HG03066 (cell line): Measurements from ENCODE around the gene ATXN1.

Experiments
- ATAC-seq: cut with Tn5 transposase; IDR thresholded peaks from one replicate; pipeline ENCODE4 v1.9.1; 2021; ENCODE audit warnings: low read depth; ENCODE audit not compliant: unreplicated experiment

Gene ATXN1

DNA sequence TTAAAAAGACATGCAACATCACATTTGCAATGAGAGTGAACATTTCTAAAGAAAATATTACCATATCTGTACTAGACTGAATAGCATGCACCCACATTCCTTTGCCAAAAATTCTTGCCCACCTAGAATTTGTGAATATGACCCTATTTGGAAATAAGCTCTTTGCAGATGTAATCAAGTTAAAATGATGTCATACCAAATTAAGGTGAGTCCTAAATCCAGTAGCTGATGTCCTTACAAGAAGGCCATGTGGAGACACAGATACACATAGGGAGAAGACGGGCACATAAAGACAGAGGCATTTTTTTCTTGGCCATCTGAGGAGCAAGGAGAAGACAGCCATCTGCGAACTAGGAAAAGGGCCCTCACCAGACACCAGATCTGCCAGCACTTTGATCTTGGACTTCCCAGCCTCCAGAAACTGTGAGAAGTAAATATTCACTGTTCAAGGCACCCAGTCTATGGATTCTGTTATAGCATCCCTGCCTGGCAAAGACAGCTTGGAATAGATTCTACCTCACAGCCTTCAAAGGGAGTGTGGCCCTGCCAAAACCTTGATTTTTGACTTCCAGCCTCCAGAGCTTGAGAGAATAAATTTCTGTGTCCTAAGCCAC is 22.8 kb upstream of the ATXN1 start:
- no peak for ATAC-seq

DNA sequence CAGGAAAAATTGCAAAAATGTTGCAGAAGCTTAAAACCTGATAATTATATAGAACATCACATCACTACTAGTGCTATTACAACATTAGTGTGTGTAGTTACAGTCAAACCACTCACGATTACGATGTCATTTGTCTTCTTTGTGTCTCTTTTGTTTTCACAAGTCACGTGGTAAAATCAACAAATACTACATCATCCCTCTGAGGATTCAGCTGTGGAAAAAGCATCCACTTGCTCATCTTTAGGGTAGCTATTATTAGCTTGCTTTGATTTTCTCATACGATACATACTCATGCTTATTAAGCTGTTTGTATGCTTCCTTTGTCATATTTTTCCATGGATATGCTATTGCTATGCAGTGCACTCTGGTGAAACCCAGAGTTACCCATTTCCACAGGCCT is 22.2 kb upstream of the ATXN1 start:
- ATAC-seq, result no peak

GRCh38 chr6:16782278-16782677 is 21.0 kb upstream of the ATXN1 start:
- ATAC-seq, result no peak

DNA sequence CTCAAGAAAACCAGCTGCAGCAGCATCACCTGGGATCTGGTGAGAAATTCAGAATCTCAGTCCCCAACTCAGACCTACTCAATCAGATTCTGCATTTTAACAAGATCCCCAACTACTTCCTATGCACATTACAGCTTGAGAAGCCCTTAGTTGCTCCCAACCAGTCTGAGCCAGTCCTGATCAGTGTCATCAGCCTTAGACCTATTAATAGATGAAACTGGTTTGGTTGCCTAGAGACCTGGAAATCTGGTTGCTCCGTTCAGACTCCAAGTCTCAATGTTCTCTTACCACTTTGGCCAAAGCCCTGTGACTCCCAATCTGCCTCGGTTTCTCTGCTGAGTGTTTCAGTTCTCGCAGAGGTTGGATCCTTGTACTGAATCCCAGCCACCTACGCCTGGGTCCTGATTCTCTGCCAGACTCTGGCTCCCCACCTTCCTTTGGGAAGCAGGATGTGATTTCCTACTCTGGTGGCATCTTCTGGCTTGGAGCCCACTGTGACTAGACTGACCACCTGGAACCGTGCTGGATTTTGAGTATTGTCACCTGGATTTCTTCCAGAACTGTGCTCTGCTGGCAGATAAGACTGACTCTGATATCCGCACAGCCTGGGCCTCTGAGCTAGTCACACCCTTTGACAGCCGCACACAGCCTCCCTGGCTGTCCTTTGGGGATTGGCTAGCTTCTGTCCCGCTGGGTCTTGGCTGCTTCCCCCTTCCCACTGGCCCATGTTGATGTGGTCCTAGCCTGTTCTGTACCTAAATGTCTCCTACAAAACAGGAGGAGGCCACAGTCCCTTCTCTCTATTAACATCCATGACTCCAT is 20.3 kb upstream of the ATXN1 start:
- no peak for ATAC-seq

GRCh38 chr6:16778521-16778920 is 17.3 kb upstream of the ATXN1 start:
- no peak for ATAC-seq

- no peak for ATAC-seq
Measured at GRCh38 chr6:16777794-16778193, 16.5 kb upstream of the ATXN1 start.

DNA sequence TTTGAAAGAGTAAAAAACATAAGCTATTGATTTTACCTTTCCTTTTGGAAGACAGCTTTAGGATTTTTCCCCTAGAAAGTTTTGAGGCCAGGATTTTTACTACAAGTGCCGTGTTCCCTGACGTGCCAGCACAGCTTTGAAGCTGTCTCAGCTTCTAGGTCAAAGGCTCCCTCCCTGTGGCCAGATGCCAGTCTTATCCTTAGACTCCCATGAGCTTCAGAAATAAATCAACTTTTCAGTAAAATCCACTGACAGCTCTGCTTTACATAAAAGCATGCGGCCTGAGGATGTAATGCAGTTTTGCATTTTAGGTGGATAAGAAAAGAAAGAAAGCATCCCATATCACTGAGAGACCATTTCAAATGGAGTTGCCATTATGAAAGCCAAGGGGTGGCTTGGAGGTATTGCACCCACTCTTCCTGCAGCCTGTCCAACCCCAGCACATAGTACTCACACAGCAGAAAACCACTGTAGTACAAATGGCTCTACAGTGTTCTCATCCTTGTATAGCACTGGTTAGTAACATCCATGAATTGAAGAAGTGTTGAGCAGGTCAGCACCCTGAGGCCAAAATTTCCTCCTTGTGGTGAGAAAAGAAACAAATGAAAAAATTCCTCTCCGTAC is 15.2 kb upstream of the ATXN1 start:
- ATAC-seq, result no peak

- ATAC-seq, result no peak
Measured at GRCh38 chr6:16774437-16774836, 13.2 kb upstream of the ATXN1 start.

DNA sequence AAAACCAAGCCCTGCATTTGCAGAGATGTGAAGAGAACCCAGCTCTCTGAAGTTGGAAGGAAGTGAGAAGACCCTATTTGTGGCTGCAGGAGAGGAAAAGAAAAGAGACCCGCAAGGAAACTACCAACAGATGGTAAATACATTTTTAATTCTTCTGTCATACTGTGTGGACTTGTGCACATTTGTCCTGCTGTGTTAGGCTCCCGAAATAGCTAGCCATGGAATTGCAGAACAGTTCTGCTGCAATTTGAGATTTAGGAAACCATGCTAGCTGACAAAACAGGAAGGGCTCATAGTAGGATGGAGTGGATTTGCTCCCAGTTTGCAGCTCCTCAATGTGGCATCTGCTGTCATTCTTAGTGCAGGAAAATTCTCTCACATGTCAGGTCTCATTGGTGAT is 12.1 kb upstream of the ATXN1 start:
- ATAC-seq, result no peak

GRCh38 chr6:16770701-16771569 is 9.7 kb upstream of the ATXN1 start:
- ATAC-seq, result no peak

DNA sequence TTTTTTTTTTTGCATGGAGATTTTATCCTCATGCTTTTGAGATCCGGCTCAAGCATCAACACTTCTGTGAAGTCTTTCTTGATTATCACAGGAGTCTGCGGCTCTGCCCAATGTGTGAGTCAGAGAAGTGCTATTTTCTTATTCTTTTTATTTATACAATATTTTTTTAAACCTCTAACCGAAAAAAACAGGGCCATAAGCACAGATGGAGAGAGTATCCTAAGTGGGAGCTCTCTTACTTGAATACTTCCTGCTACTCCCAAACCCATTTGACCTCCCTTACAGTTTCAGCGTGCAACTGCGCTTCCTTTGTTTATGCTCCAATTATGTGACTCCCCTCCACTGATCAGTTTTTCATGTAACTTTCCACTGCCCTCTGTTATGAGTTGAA is 8.7 kb upstream of the ATXN1 start:
- ATAC-seq, result no peak

DNA sequence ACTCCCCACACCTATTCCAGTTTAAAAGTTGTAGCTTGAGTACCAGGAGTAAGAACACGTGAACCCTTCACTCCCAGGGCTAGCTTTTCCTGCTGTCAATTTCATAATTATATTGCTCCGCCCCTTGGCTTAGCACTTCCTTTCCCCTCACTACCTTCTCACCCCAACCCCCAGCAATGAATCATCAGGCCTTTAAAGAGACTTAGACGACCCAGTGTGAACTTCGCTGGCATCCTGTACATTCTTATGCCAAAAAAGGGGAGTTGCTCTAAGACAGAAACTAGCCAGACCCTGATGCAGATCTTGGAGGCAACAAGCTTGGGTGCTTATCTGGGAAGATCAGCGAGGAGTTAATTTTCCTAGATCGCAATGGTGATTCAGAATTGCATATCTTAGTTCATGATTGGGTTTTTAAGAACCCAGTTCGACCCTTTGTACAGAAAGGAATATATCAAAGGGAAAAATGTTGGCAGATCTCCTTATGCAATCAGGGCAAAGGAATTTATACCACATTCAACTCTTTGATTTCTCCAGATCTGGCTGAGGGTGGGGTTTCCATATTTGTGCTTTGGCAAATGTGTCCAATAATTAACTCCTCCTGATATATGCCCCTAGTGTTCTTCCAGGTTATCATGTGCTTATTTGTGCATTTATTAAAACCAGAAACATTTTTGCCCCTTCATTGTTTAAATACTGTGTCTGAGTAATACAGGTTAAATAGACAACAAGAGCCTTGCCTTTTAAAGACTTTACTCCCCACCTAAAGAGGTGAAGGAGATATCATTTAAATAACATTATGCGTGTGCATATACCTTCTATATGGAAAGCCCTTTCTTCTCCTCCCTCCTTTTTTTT is 8.1 kb upstream of the ATXN1 start:
- ATAC-seq, result peak; percentile 53

- no peak for ATAC-seq
Measured at GRCh38 chr6:16768477-16768830, 7.2 kb upstream of the ATXN1 start.

DNA sequence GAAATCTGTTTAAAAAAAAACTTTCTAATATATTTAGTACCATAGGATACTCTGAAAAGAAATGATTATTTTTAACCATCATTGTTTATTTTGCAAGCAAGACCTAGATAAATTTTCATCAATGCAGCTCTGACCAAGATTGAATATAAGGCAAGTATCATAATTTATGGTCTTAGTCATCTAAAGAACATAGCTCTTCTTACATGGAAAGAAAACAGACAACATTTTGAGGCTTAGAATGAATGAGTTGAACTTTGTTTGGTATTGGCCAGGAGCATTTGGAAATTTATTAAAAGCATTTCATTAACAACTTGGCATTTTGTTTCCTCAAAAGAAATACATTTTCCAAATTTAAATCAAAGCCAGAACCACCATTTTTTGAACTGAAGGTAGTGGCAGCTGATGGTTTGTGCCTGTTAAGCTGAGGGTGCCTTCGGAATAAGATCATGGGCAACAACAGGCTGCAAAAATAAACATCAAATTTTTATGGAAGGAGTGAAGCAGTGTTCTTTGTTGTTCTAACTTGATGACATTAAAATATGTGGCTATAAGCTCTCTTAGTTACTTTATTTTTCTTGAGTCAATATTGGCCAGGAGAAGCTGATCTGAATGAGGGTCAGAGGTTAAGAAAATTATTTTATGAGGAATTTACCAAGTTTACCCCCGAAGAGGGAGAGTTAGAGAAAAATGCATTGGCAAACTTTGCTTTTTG is 6.7 kb upstream of the ATXN1 start:
- ATAC-seq, result no peak

DNA sequence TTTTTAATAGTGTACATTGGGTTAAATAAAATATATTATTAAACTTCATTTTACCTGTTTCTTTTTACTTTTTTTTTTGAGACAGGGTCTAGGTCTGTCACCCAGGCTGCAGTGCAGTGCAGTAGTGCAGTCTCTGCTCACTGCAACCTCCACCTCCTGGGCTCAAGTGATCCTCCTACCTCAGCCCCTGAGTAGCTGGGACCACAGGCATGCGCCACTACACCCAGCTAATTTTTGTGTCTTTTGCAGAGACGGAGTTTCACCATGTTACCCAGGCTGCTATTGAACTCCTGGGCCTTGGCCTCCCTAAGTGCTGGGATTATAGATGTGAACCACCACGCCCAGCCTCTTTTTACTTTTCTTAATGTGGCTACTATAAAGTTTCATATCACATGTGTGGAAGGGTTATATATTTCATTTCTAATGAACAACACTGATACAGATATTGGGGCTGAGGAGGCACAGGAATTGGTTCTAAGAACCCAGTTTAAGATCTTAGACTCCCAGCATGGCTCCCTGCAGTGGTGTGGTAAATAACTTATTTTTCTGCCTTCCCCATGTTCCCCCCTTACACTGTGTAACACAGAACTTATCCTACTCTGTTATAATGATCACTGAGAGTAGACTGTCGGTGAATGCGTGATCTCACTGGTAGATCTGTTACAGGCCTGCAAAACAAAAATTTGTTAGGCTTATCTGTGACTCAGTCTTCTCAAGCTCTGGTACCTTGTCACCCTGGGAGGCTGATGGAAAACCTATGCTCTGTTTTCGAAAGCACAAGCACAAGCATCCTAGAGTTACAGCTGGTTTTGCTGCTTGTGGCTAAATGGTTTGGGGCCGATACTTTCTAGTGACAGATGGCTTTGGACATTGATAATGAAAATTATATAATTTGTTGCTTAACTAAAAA is 5.8 kb upstream of the ATXN1 start:
- ATAC-seq, result no peak

GRCh38 chr6:16766043-16766536 is 4.8 kb upstream of the ATXN1 start:
- no peak for ATAC-seq

DNA sequence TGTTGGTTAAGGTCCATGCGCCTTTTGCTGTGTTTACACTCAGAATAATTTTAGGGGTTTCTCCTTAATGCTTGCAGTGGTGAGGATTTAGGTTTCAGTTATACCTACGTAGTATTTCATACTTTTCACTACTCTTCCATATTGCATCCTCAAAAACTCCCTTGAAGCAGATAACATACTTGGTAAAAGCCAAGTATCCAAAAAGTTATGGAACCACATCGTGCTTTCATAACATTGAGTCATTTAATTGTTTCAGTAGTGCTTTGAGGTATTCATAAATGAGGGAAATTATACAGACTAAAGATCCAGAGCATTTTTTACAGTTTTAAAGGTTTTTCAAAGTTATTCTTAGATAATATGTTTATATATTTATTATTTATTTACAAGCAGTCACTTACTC is 4.0 kb upstream of the ATXN1 start:
- no peak for ATAC-seq

DNA sequence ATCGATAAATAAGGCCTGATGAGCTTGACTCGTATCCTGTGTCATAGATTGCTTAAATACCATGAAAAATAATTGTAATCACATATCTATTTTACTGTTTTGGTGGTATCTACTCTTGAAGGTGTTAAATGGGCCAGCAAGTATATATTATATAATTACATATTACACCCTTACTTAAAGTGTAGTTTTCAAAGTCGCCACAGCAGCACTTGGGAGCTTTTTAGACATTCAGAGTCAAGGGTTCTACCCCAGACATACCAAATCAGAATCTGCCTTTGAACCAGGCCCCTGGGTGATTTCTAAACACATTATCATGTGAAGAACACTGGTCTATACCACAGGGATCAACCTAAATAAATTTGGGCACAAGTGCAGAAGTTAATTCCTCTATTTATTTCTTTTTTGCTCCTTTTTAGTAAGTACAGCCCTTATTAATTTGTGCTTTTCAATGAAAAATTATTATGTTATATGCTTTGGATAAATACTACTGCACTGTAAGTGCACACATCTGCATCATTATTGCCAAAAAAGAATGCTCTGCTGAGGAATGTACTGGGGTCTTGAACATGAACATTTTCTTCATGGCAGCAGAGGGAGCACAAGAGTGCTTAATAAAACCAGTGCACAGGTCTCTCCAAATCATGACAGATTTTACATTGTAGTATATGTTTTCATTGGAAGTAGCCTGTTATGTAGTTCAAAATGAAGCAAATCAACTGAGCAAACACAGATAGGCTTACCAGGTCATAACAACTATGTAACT is 3.1 kb upstream of the ATXN1 start:
- no peak for ATAC-seq
